Neutrophil (primary cell): Measurements from ENCODE around the gene BTNL9.
"Not testable (repeated sequence)": the region's sequence is repeated elsewhere in the genome, so short reads cannot be mapped to it uniquely, and the experiment has no call there.

Source experiments
- H3K27ac ChIP-seq: fragments of 200-600 bp; sonication (generic); 2 replicates; pipeline ENCODE4 v1.5.1; 2016; ENCODE audit warnings: mild to moderate bottlenecking, moderate library complexity
- H3K27me3 ChIP-seq: fragments of 200-600 bp; sonication (generic); 2 replicates; pipeline ENCODE4 v1.6.0; 2016; ENCODE audit warnings: mild to moderate bottlenecking
- H3K36me3 ChIP-seq: fragments of 200-600 bp; sonication (generic); 2 replicates; pipeline ENCODE4 v1.5.1; 2017
- H3K4me1 ChIP-seq, 2 experiments: fragments of 200-600 bp in 1 of 2; sonication (generic) in 1 of 2; 1 replicate in 1 of 2; 2 replicates in 1 of 2; pipeline versions ENCODE4 v1.5.1 to v1.6.1; 2013 to 2016; ENCODE audit warnings: low read depth in 1 of 2, low read length in 1 of 2, mild to moderate bottlenecking in 1 of 2, moderate library complexity in 1 of 2; ENCODE audit not compliant: control insufficient read depth in 1 of 2, insufficient read depth in 1 of 2
- H3K4me3 ChIP-seq, 2 experiments: fragments of 200-600 bp in 1 of 2; sonication (generic) in 1 of 2; 1 replicate in 1 of 2; 2 replicates in 1 of 2; pipeline ENCODE4 v1.5.1; 2013 to 2016; ENCODE audit warnings: low read depth in 1 of 2, low read length in 1 of 2, mild to moderate bottlenecking in 1 of 2, moderate library complexity in 1 of 2
- H3K9me3 ChIP-seq: fragments of 200-600 bp; sonication (generic); 2 replicates; pipeline ENCODE4 v1.5.1; 2016
- CTCF ChIP-seq: fragments of 200-600 bp; sonication (generic); IDR thresholded peaks from 2 replicates; pipeline ENCODE4 v1.5.1; 2016; ENCODE audit warnings: antibody characterized with exemption

BTNL9 gene

DNA sequence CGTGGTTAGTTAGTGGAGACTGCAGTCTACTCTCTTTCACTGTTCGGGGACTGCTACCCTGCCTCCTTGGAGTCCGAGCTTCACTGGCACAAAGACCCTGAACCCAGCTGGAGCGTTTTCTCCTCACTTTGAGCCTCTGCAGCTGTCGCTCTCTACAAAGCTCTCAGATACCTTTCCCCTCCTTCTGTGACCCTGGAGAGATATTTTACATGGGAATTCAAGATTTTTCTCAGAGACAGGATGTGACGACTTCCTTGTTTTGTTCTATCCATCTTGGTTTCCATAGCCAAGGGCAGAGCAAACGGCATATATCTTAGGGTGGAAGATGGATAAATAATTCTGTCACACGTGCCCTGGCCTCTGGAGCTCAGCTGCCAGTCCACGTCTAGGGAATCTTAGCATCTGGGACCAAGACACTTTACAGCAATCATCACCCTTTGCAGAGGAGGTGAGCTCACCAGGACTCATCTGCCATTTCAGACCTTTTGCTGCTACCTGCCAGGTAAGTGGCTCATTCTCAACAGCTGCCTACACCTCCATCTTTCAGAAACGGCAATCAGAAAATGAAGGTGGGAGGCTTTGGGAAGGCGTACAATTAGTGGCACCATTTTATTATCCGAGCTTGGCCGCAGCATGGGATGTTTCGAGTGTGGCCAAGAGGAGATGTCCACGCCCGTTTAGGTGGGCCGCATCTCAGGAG is at the start of gene BTNL9:
Gene BTNL9 (plus strand): TSS at position 336 of the 700 bp plus-strand sequence. CDS start 5,224 bp downstream, outside the sequence.
- H3K36me3 ChIP-seq, result no peaks in the 10 kb centered on the region
- no peak within 1 kb of the TSS for H3K27ac ChIP-seq
- H3K4me1 ChIP-seq, result no peaks in the 10 kb centered on the region
- no peaks in the 10 kb centered on the region for H3K9me3 ChIP-seq
- peaks cover 88% of the 10 kb centered on the region for H3K27me3 ChIP-seq
- no peak within 1 kb of the TSS for H3K4me3 ChIP-seq
- TF ChIP-seq CTCF, result no peak

DNA sequence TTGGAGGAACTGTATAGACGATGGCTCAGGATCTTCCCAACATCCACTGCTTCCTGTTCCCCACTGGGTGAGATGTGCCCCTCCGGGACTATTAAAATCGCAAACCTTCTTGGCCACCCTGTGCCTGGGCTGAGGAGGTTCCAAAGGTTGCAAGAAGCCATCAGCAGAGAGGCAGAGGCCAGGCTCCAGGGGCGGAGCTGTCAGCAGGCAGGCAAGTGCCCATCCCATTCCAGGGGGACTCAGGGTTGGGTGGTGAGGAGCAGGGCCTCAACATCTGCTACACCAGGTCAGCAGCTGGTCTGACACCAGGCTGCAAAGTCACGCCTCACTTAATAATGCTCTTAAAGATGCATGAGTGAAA is 49.2 kb upstream of the BTNL9 start:
- peaks cover 9% of the 10 kb centered on the region for H3K27me3 ChIP-seq
- H3K4me1 ChIP-seq, result no peaks in the 10 kb centered on the region
- TF ChIP-seq CTCF, result no peak
- no peak overlapping the region for H3K27ac ChIP-seq
- H3K36me3 ChIP-seq, result no peaks in the 10 kb centered on the region
- no peaks in the 10 kb centered on the region for H3K9me3 ChIP-seq
- no peak overlapping the region for H3K4me3 ChIP-seq

GRCh38 chr5:181001947-181002346 is 38.1 kb upstream of the BTNL9 start:
- Histone ChIP-seq H3K9me3 (no peaks in the 10 kb centered on the region), H3K36me3 (no peaks in the 10 kb centered on the region), H3K4me1 (no peaks in the 10 kb centered on the region), H3K4me3 (no peak overlapping the region), H3K27ac (no peak overlapping the region), H3K27me3 (peaks cover 4% of the 10 kb centered on the region)
- TF ChIP-seq CTCF, result no peak

DNA sequence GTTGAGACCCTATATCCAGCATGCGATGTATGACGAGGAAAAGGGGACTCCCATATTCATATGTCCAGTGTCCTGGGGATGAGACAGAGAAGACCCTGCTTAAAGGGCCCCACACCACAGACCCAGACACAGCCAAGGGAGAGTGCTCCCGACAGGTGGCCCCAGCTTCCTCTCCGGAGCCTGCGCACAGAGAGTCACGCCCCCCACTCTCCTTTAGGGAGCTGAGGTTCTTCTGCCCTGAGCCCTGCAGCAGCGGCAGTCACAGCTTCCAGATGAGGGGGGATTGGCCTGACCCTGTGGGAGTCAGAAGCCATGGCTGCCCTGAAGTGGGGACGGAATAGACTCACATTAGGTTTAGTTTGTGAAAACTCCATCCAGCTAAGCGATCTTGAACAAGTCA is 34.3 kb upstream of the BTNL9 start:
- Histone ChIP-seq H3K36me3 (no peaks in the 10 kb centered on the region), H3K4me3 (no peak overlapping the region), H3K27ac (no peak overlapping the region), H3K4me1 (no peaks in the 10 kb centered on the region), H3K9me3 (no peaks in the 10 kb centered on the region), H3K27me3 (peaks cover 7% of the 10 kb centered on the region)
- no peak for TF ChIP-seq CTCF

GRCh38 chr5:181008136-181008535 is 31.9 kb upstream of the BTNL9 start:
- Histone ChIP-seq H3K27ac (no peak overlapping the region), H3K27me3 (peaks cover 8% of the 10 kb centered on the region), H3K36me3 (no peaks in the 10 kb centered on the region), H3K9me3 (no peaks in the 10 kb centered on the region), H3K4me3 (no peak overlapping the region), H3K4me1 (no peaks in the 10 kb centered on the region)
- no peak for TF ChIP-seq CTCF

DNA sequence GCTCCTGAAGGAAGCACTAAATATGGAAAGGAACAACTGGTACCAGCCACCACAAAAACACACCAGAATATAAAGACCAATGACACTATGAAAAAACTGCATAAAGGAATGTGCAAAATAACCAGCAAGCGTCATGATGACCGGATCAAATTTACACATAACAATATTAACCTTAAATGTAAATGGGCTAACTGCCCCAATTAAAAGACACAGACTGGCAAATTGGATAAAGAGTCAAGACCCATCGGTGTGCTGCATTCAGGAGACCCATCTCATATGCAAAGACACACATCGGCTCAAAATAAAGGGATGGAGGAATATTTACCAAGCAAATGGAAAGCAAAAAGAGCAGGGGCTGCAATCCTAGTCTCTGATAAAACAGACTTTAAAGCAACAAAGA is 30.0 kb upstream of the BTNL9 start:
- H3K27me3 ChIP-seq, H3K4me1 ChIP-seq, H3K9me3 ChIP-seq, H3K27ac ChIP-seq, H3K36me3 ChIP-seq, H3K4me3 ChIP-seq: not testable (repeated sequence)

- H3K27ac ChIP-seq, H3K36me3 ChIP-seq, H3K4me3 ChIP-seq, H3K9me3 ChIP-seq, H3K4me1 ChIP-seq: not testable (repeated sequence)
- peaks cover 11% of the 10 kb centered on the region for H3K27me3 ChIP-seq
Measured at GRCh38 chr5:181014654-181015053, 25.4 kb upstream of the BTNL9 start.

GRCh38 chr5:181017448-181017847 is 22.6 kb upstream of the BTNL9 start:
- not testable (repeated sequence) for H3K4me3 ChIP-seq, H3K27ac ChIP-seq, H3K9me3 ChIP-seq, H3K36me3 ChIP-seq, H3K27me3 ChIP-seq, H3K4me1 ChIP-seq
